Measurements from ENCODE around the gene SBK1.

- TF ChIP-seq CTCF (IDR thresholded peaks at IDR 0.05; ENCODE audit: low read length) (no peak), EZH2 (optimal IDR thresholded peaks at IDR 0.05; ENCODE audit: low read depth, low read length) (no peak), EZH2phosphoT487 (IDR thresholded peaks at IDR 0.05; ENCODE audit: low read length) (no peak)
Observed at GRCh38 chr16:28316054-28316453, 23.7 kb downstream of the SBK1 start.

All from MM.1S (cell line).